Inferior parietal cortex (tissue), 1 donor: ENCODE data around the gene GRM7.

ENCODE experiments used
- DNase-seq: peaks from one replicate; pipeline ENCODE4 v3.0.0-alpha.2; 2016; ENCODE audit errors: extremely low spot score

The GRM7 gene

DNA sequence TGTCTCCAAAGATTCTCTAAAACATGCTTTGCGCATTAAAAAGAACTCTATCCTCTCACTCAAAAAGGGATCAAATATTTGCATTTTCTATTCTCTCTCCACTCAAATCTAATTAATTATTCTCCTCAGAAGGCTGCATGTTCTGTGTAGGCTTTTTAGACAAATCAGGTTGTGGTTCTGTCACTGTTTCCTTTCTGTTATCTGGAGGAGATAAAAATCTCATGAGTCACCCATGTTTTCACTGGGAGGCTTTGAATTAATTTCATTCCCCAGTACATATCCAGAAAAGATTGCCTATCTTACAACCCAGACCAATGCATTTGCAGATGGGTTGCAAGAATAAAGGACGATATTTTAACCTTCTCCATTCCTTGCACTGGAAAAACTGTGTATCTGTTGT, 446.5 kb downstream of the GRM7 start:
- no peak for DNase-seq

DNA sequence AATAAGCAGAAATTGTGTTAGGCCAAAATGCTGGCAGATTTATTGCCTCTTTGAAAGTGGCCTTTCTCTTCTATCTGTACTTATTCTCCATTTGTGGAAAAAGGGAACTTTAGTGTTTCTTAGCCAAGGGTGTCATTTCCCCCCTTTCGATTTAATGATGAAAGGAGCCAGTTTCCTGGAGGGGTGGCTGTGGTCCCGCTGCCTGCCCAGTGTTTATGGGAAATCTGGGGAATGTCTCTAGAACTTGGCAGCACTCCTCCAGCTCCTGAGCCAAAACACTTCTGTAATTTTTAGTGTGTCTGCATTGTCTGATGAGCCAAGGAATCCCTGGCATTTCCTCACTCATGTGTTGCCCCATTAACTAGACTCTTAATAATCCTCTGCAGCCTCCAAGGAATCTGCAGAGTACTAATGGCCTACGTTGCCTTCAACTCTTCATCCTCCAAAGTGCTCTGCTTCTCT, 448.8 kb downstream of the GRM7 start:
- peak; percentile 39 for DNase-seq

- DNase-seq = no peak
These were observed 454.1 kb downstream of the GRM7 start for GRCh38 chr3:7315037-7315436.

DNA sequence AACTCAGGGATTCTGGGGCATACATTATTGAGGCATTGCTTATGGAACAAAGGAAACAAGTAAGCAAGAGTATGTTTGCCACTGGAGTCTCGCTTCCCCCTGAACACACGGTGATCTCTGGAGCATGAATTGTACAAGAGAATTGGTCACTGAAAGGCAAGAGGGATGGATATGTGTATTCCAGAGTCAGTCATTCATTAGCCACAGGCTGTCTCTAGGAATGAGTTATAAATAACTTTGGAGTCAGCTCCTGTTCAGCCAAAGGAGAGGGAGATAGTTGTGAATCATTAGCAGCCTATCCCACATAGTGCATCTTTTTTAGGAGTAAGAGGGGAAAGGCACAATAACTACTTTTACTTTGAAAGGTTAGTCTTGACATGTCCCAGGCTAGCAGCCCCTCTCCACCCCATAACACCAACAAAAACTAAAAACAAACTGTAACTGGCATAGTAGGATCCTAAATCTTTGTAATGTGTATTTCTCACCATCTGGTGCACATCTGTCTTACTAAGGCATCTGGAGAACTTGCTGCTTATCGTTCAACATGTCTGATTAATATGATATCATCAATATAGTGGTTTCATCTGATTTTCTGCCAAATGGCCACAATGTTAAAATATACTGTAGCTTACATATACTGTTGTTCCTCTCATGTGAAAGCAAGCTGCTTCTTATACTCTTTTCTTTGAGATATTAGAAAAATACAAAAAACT, 462.2 kb downstream of the GRM7 start:
- no peak for DNase-seq

DNA sequence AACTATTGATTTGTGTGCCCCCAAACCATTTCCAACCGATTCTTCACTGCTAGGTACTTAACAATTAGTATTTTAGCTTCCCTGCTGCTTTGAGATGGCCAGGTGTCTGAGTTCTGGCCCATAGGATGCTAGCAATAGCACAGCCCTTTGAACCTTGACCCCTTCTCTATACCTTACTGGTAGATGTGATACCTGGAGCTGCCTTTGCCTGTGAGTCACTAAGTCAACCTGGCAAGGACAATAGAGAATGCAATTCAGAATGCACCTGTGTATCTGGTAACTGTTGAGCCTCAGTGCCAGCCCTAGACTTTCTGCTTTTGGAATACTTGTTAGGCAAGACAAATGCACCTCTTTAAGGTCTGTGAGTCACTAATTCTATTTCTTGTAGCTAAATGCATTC, 467.4 kb downstream of the GRM7 start:
- DNase-seq = no peak

- DNase-seq = no peak
These were observed 471.8 kb downstream of the GRM7 start for GRCh38 chr3:7332696-7333095.

DNA sequence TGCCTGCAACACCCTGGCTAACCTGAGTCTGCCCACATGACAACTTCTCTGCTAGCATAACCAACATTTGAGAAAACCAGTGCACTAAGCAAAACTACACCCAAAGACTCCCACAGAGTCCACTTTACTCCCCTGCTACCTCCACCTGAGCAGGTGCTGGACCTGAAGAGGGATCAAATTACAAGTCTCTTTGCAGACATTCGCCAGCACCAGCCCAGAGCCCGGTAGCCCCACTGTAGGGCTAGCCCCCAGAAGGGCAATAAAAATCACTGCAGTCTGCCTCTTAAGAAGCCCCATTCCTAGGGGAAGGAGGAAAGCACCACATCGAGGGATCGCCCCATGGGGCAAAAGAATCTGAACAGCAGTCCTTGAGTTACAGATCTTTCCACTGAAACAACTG, 472.2 kb downstream of the GRM7 start:
- DNase-seq = no peak

- no peak for DNase-seq
These were observed 479.9 kb downstream of the GRM7 start for GRCh38 chr3:7340795-7341194.

DNA sequence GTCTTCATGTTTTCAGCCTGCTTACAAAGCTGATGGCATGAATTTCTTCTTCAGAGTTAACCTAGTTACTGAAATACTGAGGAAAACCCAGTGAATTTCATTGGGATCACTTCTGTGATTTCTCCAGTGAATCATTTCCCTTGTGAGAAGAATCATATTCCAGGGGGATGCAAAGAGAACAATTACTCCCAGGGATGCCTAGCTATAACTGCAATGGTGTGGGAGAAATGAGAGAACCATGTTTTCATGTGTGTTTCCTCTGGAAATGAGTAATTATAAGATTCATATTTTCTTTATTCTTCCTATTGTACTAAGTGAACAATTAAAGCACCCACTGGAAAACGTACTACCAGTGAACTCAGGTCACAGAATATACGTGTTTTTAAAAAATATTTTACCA, 485.4 kb downstream of the GRM7 start:
- DNase-seq = no peak

DNA sequence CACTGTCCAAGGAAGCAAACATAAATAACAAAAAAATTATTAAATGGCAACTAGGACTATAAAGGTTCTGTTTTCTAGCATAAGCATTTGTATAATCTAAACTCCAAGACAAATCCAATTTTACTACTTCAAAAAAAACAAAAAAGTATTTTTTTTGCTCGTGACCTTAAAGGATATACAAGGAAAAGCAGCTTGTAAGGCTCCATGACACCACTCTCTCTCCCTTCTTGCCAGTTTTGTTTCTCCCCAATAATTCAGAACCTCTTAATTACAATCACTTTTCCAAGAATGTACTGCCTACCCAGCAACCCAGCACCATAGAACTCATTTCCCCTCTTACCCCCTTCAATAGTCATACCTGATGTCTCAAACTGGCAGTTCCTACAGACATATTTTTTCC, 496.2 kb downstream of the GRM7 start:
- DNase-seq = no peak

DNA sequence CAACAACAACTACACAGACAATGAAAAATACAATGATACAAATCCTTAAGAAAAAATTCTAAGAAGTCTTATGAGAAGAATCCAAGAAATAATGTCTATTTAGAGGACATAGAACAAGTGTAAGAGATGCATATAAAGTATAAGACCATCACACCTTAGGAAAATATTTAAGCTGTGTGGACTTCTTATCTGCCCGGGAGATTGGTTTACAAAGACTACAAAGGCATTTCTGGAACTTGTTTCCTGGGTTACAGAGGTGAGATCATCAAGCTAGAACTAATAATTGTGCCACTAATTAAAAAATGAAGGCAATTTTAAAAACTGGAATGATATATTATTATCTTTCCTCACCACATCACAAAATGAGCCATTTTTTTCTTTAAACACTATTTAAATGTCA, 507.1 kb downstream of the GRM7 start:
- DNase-seq = no peak

GRCh38 chr3:7368597-7368996, 507.7 kb downstream of the GRM7 start:
- DNase-seq = no peak

DNA sequence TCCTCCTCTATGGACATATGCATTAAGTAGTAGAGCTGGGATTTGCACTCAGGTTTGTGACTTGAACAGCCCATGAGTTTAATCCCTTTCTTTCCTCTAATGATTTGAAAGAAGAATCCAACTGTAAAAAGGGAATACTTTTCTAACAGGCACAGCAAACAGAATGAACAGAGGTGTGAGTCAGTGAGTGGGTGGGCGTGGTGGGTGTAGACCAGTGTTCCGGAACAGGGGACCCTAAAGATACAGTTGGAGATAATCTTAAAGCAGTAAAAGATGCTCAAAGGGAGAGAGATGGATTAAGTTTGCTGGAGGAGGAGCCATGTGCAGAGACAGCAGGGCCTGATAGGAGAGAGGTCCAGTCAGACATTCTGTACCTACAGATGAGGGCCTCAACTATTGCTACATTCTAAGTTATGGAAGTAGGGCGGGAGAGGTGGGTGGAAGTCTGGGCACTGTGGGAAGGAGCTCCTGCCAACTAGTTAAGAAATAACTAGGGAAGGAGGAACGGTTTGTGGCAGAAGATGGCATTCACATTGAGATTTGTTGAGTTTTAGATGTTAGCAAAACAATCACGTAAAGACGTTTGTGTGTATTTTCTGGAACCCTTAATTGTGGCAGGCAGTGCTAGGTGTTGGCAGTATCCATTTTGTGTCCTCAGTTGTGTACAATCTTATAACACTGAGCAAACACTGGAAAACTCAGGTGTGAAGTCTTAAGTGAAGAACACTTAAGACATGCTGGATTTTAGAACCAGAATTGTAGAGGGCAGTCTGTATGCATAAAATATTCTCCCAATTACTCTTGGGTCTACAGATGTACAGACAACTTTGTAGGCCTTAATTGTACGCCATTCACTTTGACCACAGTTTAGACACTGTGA, 511.0 kb downstream of the GRM7 start:
- DNase-seq = no peak

DNA sequence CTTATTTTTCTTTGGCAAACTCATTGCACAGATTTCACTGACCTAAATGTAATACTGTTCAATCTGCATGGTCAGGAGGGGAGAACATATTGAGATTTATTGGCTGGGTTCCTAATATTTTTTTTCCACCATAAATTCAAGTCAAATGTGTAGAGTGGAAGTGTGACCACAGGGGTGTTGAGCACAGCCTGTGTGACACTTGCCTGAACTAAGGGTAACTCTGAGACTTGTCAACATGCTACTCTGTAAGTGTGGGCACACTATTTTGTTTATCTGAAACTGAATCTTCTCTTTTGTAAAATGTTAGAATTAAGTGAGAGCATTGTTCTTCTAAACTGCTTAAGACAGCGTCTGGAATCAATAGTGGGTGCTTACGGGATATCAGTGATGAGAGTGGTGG, 516.2 kb downstream of the GRM7 start:
- no peak for DNase-seq

GRCh38 chr3:7381741-7382140, 520.8 kb downstream of the GRM7 start:
- DNase-seq = no peak

DNA sequence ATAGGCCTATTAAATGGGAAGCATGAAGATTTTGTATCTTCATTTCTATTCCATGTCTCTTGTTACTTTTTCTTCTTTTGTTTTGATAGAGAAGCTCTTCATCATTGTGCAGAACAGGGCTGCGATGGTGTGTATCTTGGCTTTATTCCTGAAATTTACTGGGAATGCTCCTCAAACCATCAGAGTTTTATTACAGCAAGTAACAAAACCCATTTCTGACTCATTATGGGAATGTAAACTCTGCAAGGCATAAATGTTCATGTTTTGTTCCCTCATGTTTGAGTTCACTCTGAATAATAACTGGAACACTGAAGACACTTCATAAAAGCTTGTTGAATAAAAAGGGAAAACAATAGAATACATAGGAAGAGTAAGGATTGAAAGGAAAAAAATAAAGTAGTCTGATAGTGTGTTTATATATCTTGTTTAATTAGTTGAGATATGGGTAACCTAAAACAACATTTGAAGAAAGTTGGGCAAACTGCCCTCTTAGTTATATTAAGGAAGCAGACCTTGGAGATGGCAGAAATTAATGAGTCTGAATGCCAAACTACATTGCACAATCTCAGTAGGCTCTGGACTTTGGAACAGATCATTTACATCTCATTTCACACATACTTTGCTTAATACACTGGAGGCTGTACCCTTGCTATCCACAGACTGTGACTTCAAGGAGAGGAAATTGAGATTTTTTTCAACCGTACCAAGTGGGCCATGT, 521.5 kb downstream of the GRM7 start:
- DNase-seq = no peak

DNA sequence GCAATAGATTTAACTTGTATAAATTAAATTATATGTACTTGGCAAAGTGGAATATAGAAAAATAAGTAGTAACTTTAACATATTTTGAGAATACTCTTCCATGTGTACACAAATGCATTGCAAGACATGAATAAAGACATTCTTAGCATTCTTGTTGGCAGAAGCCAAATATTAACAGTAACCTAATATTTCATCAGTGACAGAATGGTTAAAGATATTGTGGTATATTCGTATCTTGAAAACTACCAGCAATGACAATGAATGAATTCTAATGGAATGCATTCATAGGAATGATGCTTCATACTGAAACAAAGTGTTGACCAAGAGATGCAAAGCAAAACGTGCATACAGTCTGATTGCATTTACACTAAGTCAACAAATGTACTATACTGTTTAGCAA, 524.7 kb downstream of the GRM7 start:
- DNase-seq = no peak

GRCh38 chr3:7388026-7388425, 527.1 kb downstream of the GRM7 start:
- no peak for DNase-seq

GRCh38 chr3:7392206-7392605, 531.3 kb downstream of the GRM7 start:
- no peak for DNase-seq

- DNase-seq = no peak
These were observed 533.2 kb downstream of the GRM7 start for GRCh38 chr3:7393944-7394605.

GRCh38 chr3:7396534-7396933, 535.6 kb downstream of the GRM7 start:
- no peak for DNase-seq

DNA sequence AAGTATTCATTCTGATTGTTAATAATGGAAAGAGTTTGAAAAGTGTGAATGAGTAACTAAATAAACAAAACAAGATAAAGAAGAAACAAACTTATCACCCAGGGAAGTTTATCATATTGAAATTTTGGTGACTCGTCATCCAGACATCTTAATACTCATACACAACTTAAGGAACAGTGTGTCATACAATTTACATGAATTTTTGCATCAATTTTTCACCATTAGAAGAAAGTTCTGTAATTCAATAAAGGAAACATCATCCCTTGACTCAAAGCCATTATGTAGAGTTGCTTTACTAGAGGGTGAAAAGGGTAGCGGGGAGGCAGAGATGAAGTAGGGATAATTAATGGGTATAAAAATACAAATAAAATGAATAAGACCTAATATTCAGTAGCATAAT, 536.2 kb downstream of the GRM7 start:
- DNase-seq = no peak
